ENCODE data around the gene TTC33.

- no peak for TF ChIP-seq CTCF (CRISPR knock-in tag; IDR thresholded peaks at IDR 0.05)
- no peak for TF ChIP-seq ZNF709 (CRISPR knock-in tag; IDR thresholded peaks at IDR 0.05)
- TF ChIP-seq, protein P1, sequence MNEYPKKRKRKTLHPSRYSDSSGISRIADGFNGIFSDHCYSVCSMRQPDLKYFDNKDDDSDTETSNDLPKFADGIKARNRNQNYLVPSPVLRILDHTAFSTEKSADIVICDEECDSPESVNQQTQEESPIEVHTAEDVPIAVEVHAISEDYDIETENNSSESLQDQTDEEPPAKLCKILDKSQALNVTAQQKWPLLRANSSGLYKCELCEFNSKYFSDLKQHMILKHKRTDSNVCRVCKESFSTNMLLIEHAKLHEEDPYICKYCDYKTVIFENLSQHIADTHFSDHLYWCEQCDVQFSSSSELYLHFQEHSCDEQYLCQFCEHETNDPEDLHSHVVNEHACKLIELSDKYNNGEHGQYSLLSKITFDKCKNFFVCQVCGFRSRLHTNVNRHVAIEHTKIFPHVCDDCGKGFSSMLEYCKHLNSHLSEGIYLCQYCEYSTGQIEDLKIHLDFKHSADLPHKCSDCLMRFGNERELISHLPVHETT (CRISPR knock-in tag; conservative IDR thresholded peaks at IDR 0.05), result no peak
- TF ChIP-seq POLR2A (IDR thresholded peaks at IDR 0.05; ENCODE audit: insufficient read depth in 1 of 2, low read depth in 2 of 2, low read length in 2 of 2), result no peak
- TF ChIP-seq, protein P2, sequence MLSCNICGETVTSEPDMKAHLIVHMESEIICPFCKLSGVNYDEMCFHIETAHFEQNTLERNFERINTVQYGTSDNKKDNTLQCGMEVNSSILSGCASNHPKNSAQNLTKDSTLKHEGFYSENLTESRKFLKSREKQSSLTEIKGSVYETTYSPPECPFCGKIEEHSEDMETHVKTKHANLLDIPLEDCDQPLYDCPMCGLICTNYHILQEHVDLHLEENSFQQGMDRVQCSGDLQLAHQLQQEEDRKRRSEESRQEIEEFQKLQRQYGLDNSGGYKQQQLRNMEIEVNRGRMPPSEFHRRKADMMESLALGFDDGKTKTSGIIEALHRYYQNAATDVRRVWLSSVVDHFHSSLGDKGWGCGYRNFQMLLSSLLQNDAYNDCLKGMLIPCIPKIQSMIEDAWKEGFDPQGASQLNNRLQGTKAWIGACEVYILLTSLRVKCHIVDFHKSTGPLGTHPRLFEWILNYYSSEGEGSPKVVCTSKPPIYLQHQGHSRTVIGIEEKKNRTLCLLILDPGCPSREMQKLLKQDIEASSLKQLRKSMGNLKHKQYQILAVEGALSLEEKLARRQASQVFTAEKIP (CRISPR knock-in tag; IDR thresholded peaks at IDR 0.05; ENCODE audit: borderline replicate concordance), result no peak
- no peak for TF ChIP-seq MYC (CRISPR knock-in tag; IDR thresholded peaks at IDR 0.05; ENCODE audit: borderline replicate concordance)
- TF ChIP-seq ZNF446 (CRISPR knock-in tag; IDR thresholded peaks at IDR 0.05), result no peak
- no peak for TF ChIP-seq ELF3 (CRISPR knock-in tag; IDR thresholded peaks at IDR 0.05)
- no peak for TF ChIP-seq MXD1 (CRISPR knock-in tag; IDR thresholded peaks at IDR 0.05)
Measured at GRCh38 chr5:40605295-40605958, 150.3 kb downstream of the TTC33 start.
